Psoas muscle (tissue), 8 donors: ENCODE data around the gene CLSTN2. TPM values are rescaled to one million over a fixed set of nuclear protein-coding genes. Genes with fewer than 3 reads are reported as not detected.

ENCODE experiments used
- ATAC-seq, 4 donors: fragments of 200-7000 bp; cut with Tn5 transposase; one replicate each; pipeline ENCODE4 v1.9.1; 2020; ENCODE audit warnings: moderate library complexity in 3 of 4, mild to moderate bottlenecking in 2 of 4
- DNase-seq, 2 donors: peaks; one replicate each; pipeline ENCODE4 v3.0.0-alpha.2; 2020
- H3K27ac ChIP-seq: fragments of 200-600 bp; one replicate; pipeline ENCODE4 v1.8.0; 2022
- H3K27me3 ChIP-seq, 3 donors: fragments of 200-600 bp in 1 of 3; one replicate each; pipeline versions ENCODE4 v1.6.1 to v1.8.0; 2013 to 2022; ENCODE audit warnings: low read length in 2 of 3, mild to moderate bottlenecking in 2 of 3, moderate library complexity in 1 of 3; ENCODE audit not compliant: insufficient read depth in 3 of 3
- H3K36me3 ChIP-seq, 2 donors: fragments of 200-600 bp in 1 of 2; one replicate each; pipeline versions ENCODE4 v1.6.1 to v1.8.0; 2013 to 2022; ENCODE audit warnings: low read depth in 1 of 2, mild to moderate bottlenecking in 1 of 2, moderate library complexity in 1 of 2; ENCODE audit not compliant: insufficient read depth in 1 of 2
- H3K4me1 ChIP-seq: fragments of 200-600 bp; one replicate; pipeline ENCODE4 v1.8.0; 2022
- H3K4me3 ChIP-seq: fragments of 200-600 bp; one replicate; pipeline ENCODE4 v1.8.0; 2022; ENCODE audit warnings: mild to moderate bottlenecking
- H3K9me3 ChIP-seq: fragments of 200-600 bp; one replicate; pipeline ENCODE4 v1.8.0; 2022
- WGBS, 3 donors: extraction: QIAGEN DNeasy Blood & Tissue Kit; methylation state at CpG; one replicate each; pipeline versions ENCODE4 v1.1.6 to v1.1.7; 2013; 5-methylcytosine and 5-hydroxymethylcytosine counted together
- intact Hi-C, 2 donors: fragments of 100-400 bp; cut with DNase I; formaldehyde crosslinking; loops; one replicate each; pipeline versions ENCODE4 v1.11.0 to v1.14.2; 2022
- polyA plus RNA-seq, 3 donors: library from polyadenylated mRNA; stranded (reverse); fragments of 200-250 nt; gene quantifications; one replicate each; pipeline ENCODE4 v1.2.3, GENCODE V29; 2013
- total RNA-seq, 4 donors: library from RNA; stranded (reverse); fragmentation: NEBNext Ultra II Directional in 2 of 4; extraction: Animal tissue kit (Norgen Biotek cat#: 25700) in 2 of 4; gene quantifications; one replicate each; pipeline versions ENCODE4 v1.2.1 to v1.2.4, GENCODE V29; 2021 to 2023
- TF ChIP-seq, protein P1 (sequence below): fragments of 200-600 bp; IDR thresholded peaks from one replicate; pipeline ENCODE4 v1.8.0; 2022; ENCODE audit warnings: antibody characterized with exemption
- donor health status: healthy with polysubstance abuse.
- donor health status: DM: no; HTN: no; CAD: no; lungs with moderate emphysema.
- donor health status: Bipolar disorder and iron deficiency.
- donor health status: healthy.
- donor health status: DM: yes; HTN: yes; CAD: no.
- donor health status: DM: no; HTN: no; CAD: no.
- donor health status: DM: no; HTN: no; CAD: no.
- donor health status: DM: yes; HTN: yes; CAD: no.

Gene CLSTN2
- total and polyA plus RNA-seq, 7 donors, result 0.24 to 5.0 (median 1.5) TPM

- DNase-seq (no peak), ATAC-seq (no peak)
- H3K27me3 ChIP-seq, result no peaks in the 10 kb centered on the region
- no peak overlapping the region for H3K4me3 ChIP-seq
- TF ChIP-seq, protein P1, sequence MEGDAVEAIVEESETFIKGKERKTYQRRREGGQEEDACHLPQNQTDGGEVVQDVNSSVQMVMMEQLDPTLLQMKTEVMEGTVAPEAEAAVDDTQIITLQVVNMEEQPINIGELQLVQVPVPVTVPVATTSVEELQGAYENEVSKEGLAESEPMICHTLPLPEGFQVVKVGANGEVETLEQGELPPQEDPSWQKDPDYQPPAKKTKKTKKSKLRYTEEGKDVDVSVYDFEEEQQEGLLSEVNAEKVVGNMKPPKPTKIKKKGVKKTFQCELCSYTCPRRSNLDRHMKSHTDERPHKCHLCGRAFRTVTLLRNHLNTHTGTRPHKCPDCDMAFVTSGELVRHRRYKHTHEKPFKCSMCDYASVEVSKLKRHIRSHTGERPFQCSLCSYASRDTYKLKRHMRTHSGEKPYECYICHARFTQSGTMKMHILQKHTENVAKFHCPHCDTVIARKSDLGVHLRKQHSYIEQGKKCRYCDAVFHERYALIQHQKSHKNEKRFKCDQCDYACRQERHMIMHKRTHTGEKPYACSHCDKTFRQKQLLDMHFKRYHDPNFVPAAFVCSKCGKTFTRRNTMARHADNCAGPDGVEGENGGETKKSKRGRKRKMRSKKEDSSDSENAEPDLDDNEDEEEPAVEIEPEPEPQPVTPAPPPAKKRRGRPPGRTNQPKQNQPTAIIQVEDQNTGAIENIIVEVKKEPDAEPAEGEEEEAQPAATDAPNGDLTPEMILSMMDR, result no peak
- H3K9me3 ChIP-seq, result no peaks in the 10 kb centered on the region
- intact Hi-C loops, result no loop called here
- no peaks in the 10 kb centered on the region for H3K36me3 ChIP-seq
- H3K4me1 ChIP-seq, result no peaks in the 10 kb centered on the region
- WGBS, 3 donors, result 44 to 55% (median 44%) methylated on average over 4 of the region's 4 CpGs
- no peak overlapping the region for H3K27ac ChIP-seq
Observed at GRCh38 chr3:140203510-140203909, 268.5 kb downstream of the CLSTN2 start.

DNA sequence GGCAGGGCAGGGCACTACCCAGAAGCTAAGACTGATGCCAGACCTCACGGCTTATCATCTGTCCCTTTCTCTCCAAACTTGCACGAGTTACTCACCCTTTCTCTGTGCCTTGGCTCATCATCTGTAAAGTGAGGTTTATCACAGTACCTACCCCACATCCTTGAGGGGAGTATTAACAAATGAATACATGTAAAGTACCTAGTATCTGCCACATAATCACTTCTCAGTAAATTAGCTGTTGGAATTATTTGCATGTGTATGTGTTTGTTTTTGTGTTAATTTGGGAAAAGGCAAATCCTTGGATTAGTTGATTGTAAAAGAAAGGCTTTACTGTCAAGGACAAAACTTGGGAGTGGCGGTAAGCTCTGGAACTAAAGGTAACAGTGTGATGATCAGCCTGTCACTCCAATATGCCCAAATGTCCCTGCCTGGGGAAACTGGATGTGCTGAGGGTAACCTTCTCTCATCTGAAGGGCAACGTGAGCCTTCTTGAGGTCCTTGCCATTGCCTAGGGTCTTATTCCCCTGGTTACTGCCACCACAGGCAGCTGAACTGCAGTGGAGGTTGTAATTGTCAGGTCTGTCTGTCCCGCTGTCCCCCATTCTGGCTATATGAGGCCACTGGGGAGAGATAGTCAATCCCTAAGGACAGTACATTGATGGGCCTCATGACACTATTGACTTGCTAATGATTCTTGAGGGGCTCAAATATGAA, 269.4 kb downstream of the CLSTN2 start:
- Histone ChIP-seq H3K4me1 (no peaks in the 10 kb centered on the region), H3K36me3 (no peaks in the 10 kb centered on the region), H3K9me3 (no peaks in the 10 kb centered on the region), H3K4me3 (no peak overlapping the region), H3K27ac (no peak overlapping the region), H3K27me3 (no peaks in the 10 kb centered on the region)
- ATAC-seq (no peak), DNase-seq (no peak)
- 62 to 64% (median 63%) methylated on average over 5 of the region's 5 CpGs for WGBS, 3 donors
- TF ChIP-seq, protein P1, result no peak
- intact Hi-C loops, result no loop called here

- WGBS, 3 donors, result 87 to 92% (median 92%) methylated on average over 4 of the region's 4 CpGs
- no peaks in the 10 kb centered on the region for H3K9me3 ChIP-seq
- TF ChIP-seq, protein P1, result no peak
- H3K4me1 ChIP-seq, result no peaks in the 10 kb centered on the region
- no peaks in the 10 kb centered on the region for H3K27me3 ChIP-seq
- intact Hi-C loops, result no loop called here
- DNase-seq (no peak), ATAC-seq (no peak)
- H3K4me3 ChIP-seq, result no peak overlapping the region
- no peaks in the 10 kb centered on the region for H3K36me3 ChIP-seq
- H3K27ac ChIP-seq, result no peak overlapping the region
Observed at GRCh38 chr3:140205598-140205997, 270.6 kb downstream of the CLSTN2 start.

- H3K36me3 ChIP-seq, result no peaks in the 10 kb centered on the region
- H3K4me3 ChIP-seq, result no peak overlapping the region
- no peak for DNase-seq
- TF ChIP-seq, protein P1, result peak; percentile 25
- peak in 2 of 4 donors; percentile 27 to 51 for ATAC-seq
- H3K9me3 ChIP-seq, result no peaks in the 10 kb centered on the region
- 64 to 73% (median 64%) methylated on average over 4 of the region's 4 CpGs for WGBS, 3 donors
- no peaks in the 10 kb centered on the region for H3K4me1 ChIP-seq
- H3K27ac ChIP-seq, result no peak overlapping the region
- intact Hi-C loops, result no loop called here
- H3K27me3 ChIP-seq, result no peaks in the 10 kb centered on the region
Observed at GRCh38 chr3:140206196-140207040, 271.4 kb downstream of the CLSTN2 start.
